ENCODE data around the gene RGCC.

DNA sequence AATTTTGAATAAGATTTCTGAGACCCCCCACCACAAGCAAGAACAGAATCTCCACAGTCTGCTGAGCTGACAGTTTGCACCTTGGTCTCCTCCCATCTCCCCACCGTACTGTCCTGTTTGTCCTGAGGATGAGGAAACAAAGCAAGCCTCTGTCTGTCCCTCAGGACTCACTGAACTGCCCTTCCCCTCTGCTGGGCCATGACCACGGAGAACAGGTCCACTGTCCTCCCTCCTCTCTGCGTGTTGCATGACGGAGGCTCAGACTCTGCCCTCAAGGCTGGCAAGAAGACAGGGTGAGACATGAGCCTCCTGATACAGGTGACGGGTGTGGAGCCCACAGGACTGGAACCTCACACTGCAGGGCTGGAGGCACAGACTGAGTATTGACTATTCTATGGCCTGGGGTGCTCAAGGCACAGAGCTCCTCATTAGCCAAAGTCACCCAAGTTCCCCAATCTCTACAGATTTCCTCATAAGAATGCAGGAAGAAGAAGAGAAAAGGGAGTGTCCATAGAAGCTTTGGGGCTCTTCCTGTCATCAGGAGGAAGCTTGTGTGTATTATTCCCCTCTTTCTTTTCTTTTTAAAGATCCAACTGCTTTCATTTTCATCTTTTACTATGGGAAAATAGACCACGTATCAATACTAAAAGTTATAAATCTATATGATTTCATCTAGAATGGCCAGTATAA, 22.4 kb upstream of the RGCC start:
- TF ChIP-seq, protein P1, sequence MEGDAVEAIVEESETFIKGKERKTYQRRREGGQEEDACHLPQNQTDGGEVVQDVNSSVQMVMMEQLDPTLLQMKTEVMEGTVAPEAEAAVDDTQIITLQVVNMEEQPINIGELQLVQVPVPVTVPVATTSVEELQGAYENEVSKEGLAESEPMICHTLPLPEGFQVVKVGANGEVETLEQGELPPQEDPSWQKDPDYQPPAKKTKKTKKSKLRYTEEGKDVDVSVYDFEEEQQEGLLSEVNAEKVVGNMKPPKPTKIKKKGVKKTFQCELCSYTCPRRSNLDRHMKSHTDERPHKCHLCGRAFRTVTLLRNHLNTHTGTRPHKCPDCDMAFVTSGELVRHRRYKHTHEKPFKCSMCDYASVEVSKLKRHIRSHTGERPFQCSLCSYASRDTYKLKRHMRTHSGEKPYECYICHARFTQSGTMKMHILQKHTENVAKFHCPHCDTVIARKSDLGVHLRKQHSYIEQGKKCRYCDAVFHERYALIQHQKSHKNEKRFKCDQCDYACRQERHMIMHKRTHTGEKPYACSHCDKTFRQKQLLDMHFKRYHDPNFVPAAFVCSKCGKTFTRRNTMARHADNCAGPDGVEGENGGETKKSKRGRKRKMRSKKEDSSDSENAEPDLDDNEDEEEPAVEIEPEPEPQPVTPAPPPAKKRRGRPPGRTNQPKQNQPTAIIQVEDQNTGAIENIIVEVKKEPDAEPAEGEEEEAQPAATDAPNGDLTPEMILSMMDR (IDR thresholded peaks at IDR 0.05) = no peak
- TF ChIP-seq POLR2A (IDR thresholded peaks at IDR 0.05) = no peak
